Muscle layer of duodenum (tissue), 2 donors: ENCODE results near the gene WNT11.

Experiments
- H3K27ac ChIP-seq: one replicate; pipeline ENCODE4 v1.7.0; 2013; ENCODE audit warnings: mild to moderate bottlenecking, low read length
- H3K27me3 ChIP-seq: one replicate; pipeline ENCODE4 v1.7.0; 2013; ENCODE audit warnings: low read depth, mild to moderate bottlenecking, control low read depth, low read length
- H3K36me3 ChIP-seq, 2 donors: one replicate each; pipeline ENCODE4 v1.7.0; 2013; ENCODE audit warnings: low read length in 2 of 2, control low read depth in 1 of 2, mild to moderate bottlenecking in 1 of 2; ENCODE audit not compliant: insufficient read depth in 2 of 2, control insufficient read depth in 1 of 2
- H3K4me1 ChIP-seq, 2 donors: one replicate each; pipeline ENCODE4 v1.7.0; 2013; ENCODE audit warnings: low read length in 2 of 2, mild to moderate bottlenecking in 2 of 2, control low read depth in 1 of 2, moderate library complexity in 1 of 2; ENCODE audit not compliant: insufficient read depth in 2 of 2, control insufficient read depth in 1 of 2
- H3K4me3 ChIP-seq, 2 donors: one replicate each; pipeline ENCODE4 v1.7.0; 2013; ENCODE audit warnings: low read length in 2 of 2, low read depth in 1 of 2, mild to moderate bottlenecking in 1 of 2
- H3K9me3 ChIP-seq, 2 donors: one replicate each; pipeline ENCODE4 v1.7.0; 2013; ENCODE audit warnings: low read length in 2 of 2, control low read depth in 1 of 2, mild to moderate bottlenecking in 1 of 2; ENCODE audit not compliant: control insufficient read depth in 1 of 2
- donor health status: healthy.

WNT11 gene

GRCh38 chr11:76157891-76158290 is 48.4 kb downstream of the WNT11 start:
- Histone ChIP-seq H3K9me3 (no peaks in the 10 kb centered on the region), H3K4me3 (no peak overlapping the region), H3K27me3 (no peaks in the 10 kb centered on the region), H3K4me1 (peaks cover 0 to 11% of the 10 kb centered on the region in 2 donors), H3K36me3 (no peaks in the 10 kb centered on the region), H3K27ac (no peak overlapping the region)

GRCh38 chr11:76156971-76157427 is 49.3 kb downstream of the WNT11 start:
- H3K27ac ChIP-seq, result no peak overlapping the region
- no peaks in the 10 kb centered on the region for H3K36me3 ChIP-seq
- no peak overlapping the region for H3K4me3 ChIP-seq
- H3K9me3 ChIP-seq, result no peaks in the 10 kb centered on the region
- H3K27me3 ChIP-seq, result no peaks in the 10 kb centered on the region
- peaks cover 0 to 19% of the 10 kb centered on the region in 2 donors for H3K4me1 ChIP-seq

DNA sequence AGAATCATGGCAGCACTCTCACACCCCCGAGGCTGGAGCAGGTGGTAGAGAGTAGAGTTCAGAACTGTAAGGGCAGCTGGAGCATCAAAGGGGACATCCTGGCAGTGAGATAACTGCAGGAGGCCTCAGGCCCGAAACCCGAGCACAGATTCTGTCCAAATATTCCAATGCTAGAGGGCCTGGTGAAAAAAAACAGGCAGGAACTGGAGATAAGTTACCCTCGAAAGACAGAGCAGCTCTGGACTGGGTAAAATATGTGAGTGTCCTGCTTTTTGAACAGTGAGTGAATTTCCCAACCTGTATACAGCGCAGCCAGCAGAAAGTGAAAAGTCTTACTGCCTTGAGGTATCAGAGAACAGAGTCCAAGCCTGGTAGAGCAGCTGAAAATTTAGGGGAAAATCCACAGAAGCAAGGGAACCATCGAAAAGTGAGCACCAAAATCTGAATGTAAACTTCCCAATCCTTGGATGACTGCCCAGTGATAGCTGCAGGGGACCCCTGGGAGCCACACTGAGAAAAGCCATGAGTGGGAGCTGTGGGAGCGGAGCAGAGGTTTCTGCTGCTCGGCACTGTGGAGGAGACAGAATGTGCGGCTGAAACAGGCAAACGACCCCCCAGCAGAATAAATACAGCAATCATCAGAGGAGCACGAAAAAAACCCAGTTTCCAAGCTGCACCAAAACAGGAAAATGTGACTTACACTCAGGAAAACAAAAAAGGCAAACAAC is 50.6 kb downstream of the WNT11 start:
- peaks cover 0 to 11% of the 10 kb centered on the region in 2 donors for H3K4me1 ChIP-seq

GRCh38 chr11:76153571-76153923 is 52.8 kb downstream of the WNT11 start:
- Histone ChIP-seq H3K27me3 (no peaks in the 10 kb centered on the region), H3K9me3 (no peaks in the 10 kb centered on the region), H3K27ac (no peak overlapping the region), H3K4me3 (no peak overlapping the region), H3K36me3 (no peaks in the 10 kb centered on the region), H3K4me1 (peaks cover 0 to 11% of the 10 kb centered on the region in 2 donors)

More for the DNA sequence above, 50.6 kb downstream of the WNT11 start:
- Histone ChIP-seq H3K4me3 (no peak overlapping the region), H3K27ac (no peak overlapping the region), H3K9me3 (no peaks in the 10 kb centered on the region), H3K27me3 (no peaks in the 10 kb centered on the region), H3K36me3 (no peaks in the 10 kb centered on the region)

DNA sequence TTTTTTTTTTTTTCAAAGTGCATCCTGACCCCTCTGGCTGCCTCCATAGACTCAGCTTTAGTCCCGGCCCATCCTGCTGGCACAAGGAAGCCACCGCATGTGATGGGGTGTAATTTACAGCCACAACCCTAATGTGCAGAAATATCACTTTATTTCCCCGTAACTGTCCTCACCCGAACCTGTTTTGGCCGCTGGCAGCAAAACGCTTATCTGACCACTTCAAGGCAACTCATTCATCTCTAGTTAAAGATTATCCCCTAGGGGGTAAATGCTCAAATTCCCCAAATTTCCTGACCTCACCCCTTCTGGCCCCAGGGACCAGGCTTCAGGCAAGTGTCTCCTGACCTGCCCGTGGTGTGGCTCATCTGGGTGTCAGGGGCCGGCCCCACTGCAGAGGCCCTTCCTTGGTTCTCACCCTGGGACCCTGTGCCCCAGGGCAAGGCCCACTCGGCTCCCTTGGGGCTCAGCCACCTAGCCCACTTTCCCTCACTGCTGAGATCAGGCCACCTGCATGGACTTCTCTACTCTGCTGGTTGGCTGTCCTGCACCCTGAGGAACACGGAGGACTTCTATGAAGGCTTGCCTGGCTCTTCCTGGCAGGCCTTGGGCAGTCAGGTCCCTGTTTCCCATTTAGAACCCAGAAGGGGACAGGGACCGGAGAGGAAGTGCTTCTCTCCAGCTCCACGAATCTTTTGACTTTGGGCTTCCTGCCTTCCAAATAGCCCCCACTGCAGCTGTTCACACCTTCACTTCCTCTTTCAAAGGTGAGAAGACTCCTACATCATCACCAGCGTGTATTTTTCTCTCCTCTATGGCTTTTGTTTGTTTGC is 53.3 kb downstream of the WNT11 start:
- no peaks in the 10 kb centered on the region for H3K36me3 ChIP-seq
- peaks cover 0 to 11% of the 10 kb centered on the region in 2 donors for H3K4me1 ChIP-seq
- no peaks in the 10 kb centered on the region for H3K9me3 ChIP-seq
- peak overlapping the region; percentile 44 to 55 for H3K4me3 ChIP-seq
- H3K27me3 ChIP-seq, result no peaks in the 10 kb centered on the region
- no peak overlapping the region for H3K27ac ChIP-seq

- peaks cover 0 to 11% of the 10 kb centered on the region in 2 donors for H3K4me1 ChIP-seq
- no peaks in the 10 kb centered on the region for H3K36me3 ChIP-seq
- peak overlapping the region; percentile 44 to 55 for H3K4me3 ChIP-seq
- no peaks in the 10 kb centered on the region for H3K9me3 ChIP-seq
- no peak overlapping the region for H3K27ac ChIP-seq
- no peaks in the 10 kb centered on the region for H3K27me3 ChIP-seq
These were observed 54.1 kb downstream of the WNT11 start for GRCh38 chr11:76152086-76152681.

DNA sequence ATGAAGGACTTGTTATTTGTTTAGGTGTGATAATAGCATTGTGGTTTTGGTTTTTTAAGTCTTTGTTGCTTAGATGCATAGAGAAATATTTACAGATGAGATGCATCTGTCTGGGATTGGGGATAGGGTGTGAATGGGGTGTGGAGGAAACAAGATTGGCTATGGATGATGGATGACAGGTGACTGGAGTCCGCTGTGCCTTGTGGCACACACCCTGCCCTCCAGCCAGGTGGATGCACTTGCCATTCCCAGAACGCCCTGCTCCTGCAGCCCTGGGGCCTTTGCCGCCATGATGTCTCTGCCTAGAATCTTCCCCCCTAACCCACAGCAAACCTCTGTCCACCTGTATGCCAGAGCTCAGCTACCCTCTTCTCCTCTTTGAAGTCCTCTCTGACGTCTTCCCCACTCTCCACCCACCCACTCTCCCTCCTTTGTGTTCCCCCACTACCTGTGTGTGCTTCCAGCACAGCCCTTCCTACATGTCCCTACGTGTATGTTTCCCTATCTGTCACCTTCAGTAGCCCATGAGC is 54.7 kb downstream of the WNT11 start:
- no peaks in the 10 kb centered on the region for H3K36me3 ChIP-seq
- no peaks in the 10 kb centered on the region for H3K27me3 ChIP-seq
- peak overlapping the region in 1 of 2 donors; percentile 55 for H3K4me3 ChIP-seq
- peaks cover 0 to 11% of the 10 kb centered on the region in 2 donors for H3K4me1 ChIP-seq
- H3K27ac ChIP-seq, result no peak overlapping the region
- H3K9me3 ChIP-seq, result no peaks in the 10 kb centered on the region

DNA sequence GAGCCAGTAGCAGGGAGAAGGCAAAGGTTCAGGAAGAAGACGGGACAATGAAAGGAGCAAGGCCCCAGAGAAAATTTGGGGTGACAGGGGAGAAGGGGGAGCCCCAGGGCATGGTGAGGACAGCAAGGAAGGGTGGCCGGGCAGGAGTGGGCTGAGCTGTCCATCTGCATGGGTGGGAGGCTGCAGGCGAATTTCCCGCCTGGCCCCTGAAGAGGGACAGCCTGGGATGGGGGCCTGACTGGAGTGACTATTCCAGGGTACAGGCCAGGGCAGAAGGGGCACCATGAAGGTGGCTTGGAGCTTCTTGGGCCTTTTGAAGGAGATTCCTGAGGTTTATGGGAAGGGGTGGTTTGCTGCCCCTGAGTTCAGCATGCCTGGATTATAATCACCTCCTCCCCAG is 56.2 kb downstream of the WNT11 start:
- no peaks in the 10 kb centered on the region for H3K36me3 ChIP-seq
- H3K4me3 ChIP-seq, result no peak overlapping the region
- H3K4me1 ChIP-seq, result peaks cover 0 to 11% of the 10 kb centered on the region in 2 donors
- no peaks in the 10 kb centered on the region for H3K27me3 ChIP-seq
- no peaks in the 10 kb centered on the region for H3K9me3 ChIP-seq
- H3K27ac ChIP-seq, result no peak overlapping the region

DNA sequence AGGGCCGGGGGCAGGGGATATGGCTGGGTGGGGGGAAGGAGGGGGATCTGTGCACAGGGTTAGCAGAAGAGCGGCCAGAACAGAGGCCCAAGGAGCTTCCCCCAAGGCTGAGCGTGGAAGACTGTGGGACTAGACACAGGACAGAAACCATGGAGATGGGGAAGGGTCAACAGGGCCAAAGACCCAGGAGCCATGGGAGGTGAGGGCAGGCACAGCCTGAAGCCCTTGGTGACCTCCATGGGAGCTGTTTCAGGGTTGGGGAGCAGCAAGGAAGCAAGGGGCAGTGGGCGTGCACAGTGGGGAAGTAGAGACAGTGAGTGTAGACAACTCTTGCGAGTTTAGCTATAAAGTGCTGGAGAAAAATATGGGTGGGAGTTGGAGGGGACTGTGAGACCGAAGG is 56.6 kb downstream of the WNT11 start:
- H3K4me1 ChIP-seq, result peaks cover 0 to 11% of the 10 kb centered on the region in 2 donors
- H3K27ac ChIP-seq, result no peak overlapping the region
- H3K4me3 ChIP-seq, result no peak overlapping the region
- H3K27me3 ChIP-seq, result no peaks in the 10 kb centered on the region
- H3K9me3 ChIP-seq, result no peaks in the 10 kb centered on the region
- no peaks in the 10 kb centered on the region for H3K36me3 ChIP-seq

DNA sequence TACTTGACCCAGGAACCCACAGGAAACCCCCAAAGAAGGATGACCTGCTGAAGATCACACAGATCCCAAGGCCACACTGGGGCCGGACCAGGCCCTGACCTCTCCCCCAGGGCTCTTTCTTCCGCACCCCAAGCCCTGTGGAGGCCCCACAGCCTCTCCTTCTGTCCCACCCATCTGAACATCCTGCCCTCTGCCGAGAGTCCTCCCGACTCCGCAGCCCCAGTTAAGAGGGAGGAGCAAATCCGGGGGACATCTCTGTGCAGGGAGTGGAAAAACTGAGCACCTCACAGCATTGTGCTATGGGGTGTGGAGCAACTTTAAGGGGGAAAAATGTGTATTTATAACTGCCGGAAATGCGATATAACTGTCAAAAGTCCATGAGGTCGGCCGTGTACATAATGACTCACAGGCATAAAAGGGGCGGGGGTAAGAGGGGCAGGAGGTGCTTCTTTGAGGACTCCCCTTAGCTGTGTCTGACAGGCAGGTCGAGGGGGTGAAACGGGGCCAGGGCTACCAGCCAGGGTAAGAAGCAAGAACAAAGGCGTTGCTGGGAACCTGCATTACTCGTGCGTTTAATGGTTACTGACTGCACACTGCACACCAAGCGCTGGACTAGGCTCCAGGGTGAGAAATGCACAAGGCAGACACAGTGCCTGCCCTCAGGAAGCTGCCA is 57.2 kb downstream of the WNT11 start:
- Histone ChIP-seq H3K27me3 (no peaks in the 10 kb centered on the region), H3K36me3 (no peaks in the 10 kb centered on the region), H3K9me3 (no peaks in the 10 kb centered on the region), H3K27ac (peak overlapping the region; percentile 61), H3K4me1 (peaks cover 0 to 11% of the 10 kb centered on the region in 2 donors), H3K4me3 (no peak overlapping the region)
